OCI-M1 (cell line): ENCODE data around the gene IL36B.
A peak's percentile ranks its signal among the peaks of the same experiment; 100 is the strongest.
"Not testable (repeated sequence)": the region's sequence is repeated elsewhere in the genome, so short reads cannot be mapped to it uniquely, and the experiment has no call there.

Source experiments
- DNase-seq: peaks from one replicate; lab custom pipeline; 2025; lab: John Stamatoyannopoulos, UW

IL36B gene

GRCh38 chr2:113052396-113052917 is at the start of gene IL36B:
Gene IL36B (minus strand): TSS chr2:113052867.
- no peak for DNase-seq

- DNase-seq, result no peak
Observed at GRCh38 chr2:113102133-113102532, 49.5 kb upstream of the IL36B start.

- no peak for DNase-seq
Observed at GRCh38 chr2:113098532-113098931, 45.9 kb upstream of the IL36B start.

- peak; percentile 50 for DNase-seq
Observed at GRCh38 chr2:113098041-113098440, 45.4 kb upstream of the IL36B start.

GRCh38 chr2:113096842-113097618 is 44.4 kb upstream of the IL36B start:
- peak; percentile 56 for DNase-seq

- not testable (repeated sequence) for DNase-seq
Observed at GRCh38 chr2:113096306-113096705, 43.6 kb upstream of the IL36B start.

- no peak for DNase-seq
Observed at GRCh38 chr2:113093613-113093977, 40.9 kb upstream of the IL36B start.

GRCh38 chr2:113092864-113093612 is 40.4 kb upstream of the IL36B start:
- DNase-seq, result no peak

GRCh38 chr2:113091231-113091896 is 38.7 kb upstream of the IL36B start:
- DNase-seq, result no peak

- no peak for DNase-seq
Observed at GRCh38 chr2:113089916-113090315, 37.2 kb upstream of the IL36B start.

- DNase-seq, result no peak
Observed at GRCh38 chr2:113088213-113088992, 35.7 kb upstream of the IL36B start.

- DNase-seq, result no peak
Observed at GRCh38 chr2:113085542-113085941, 32.9 kb upstream of the IL36B start.

- DNase-seq, result peak; percentile 52
Observed at GRCh38 chr2:113084249-113085000, 31.8 kb upstream of the IL36B start.

GRCh38 chr2:113083296-113083695 is 30.6 kb upstream of the IL36B start:
- DNase-seq, result peak; percentile 4

GRCh38 chr2:113081488-113082210 is 29.0 kb upstream of the IL36B start:
- no peak for DNase-seq

GRCh38 chr2:113080134-113080533 is 27.5 kb upstream of the IL36B start:
- peak; percentile 77 for DNase-seq

GRCh38 chr2:113079131-113079530 is 26.5 kb upstream of the IL36B start:
- no peak for DNase-seq

- no peak for DNase-seq
Observed at GRCh38 chr2:113078350-113078839, 25.7 kb upstream of the IL36B start.

GRCh38 chr2:113077921-113078320 is 25.3 kb upstream of the IL36B start:
- DNase-seq, result no peak
